Activated T-helper 1 cell treated with Interleukin-2 at 50 U/mL for 16 hours (primary cell): ENCODE results near the gene MAP3K21.

Experiments
- DNase-seq: peaks from one replicate; pipeline ENCODE4 v3.0.0-alpha.2; 2020; ENCODE audit warnings: low read depth

Gene MAP3K21

GRCh38 chr1:233327651-233328141 is at the start of gene MAP3K21:
MAP3K21 (plus strand) TSS chr1:233327724; CDS start chr1:233328029, 305 bp downstream.
- DNase-seq = peak; percentile 1

GRCh38 chr1:233278631-233279030 is 48.9 kb upstream of the MAP3K21 start:
- DNase-seq = no peak

GRCh38 chr1:233279971-233280370 is 47.6 kb upstream of the MAP3K21 start:
- DNase-seq = no peak

GRCh38 chr1:233281711-233282581 is 45.6 kb upstream of the MAP3K21 start:
- no peak for DNase-seq

GRCh38 chr1:233282582-233282886 is 45.0 kb upstream of the MAP3K21 start:
- no peak for DNase-seq

GRCh38 chr1:233289676-233290075 is 37.8 kb upstream of the MAP3K21 start:
- no peak for DNase-seq

GRCh38 chr1:233290396-233291034 is 37.0 kb upstream of the MAP3K21 start:
- no peak for DNase-seq

GRCh38 chr1:233293556-233294446 is 33.7 kb upstream of the MAP3K21 start:
- DNase-seq = no peak

GRCh38 chr1:233294913-233295236 is 32.6 kb upstream of the MAP3K21 start:
- DNase-seq = peak; percentile 25

- peak; percentile 47 for DNase-seq
These were observed 32.1 kb upstream of the MAP3K21 start, which contains the start of gene PCNX2 for GRCh38 chr1:233295237-233295974. PCNX2 (minus strand) TSS chr1:233295725; CDS start chr1:233295478, 247 bp downstream.

GRCh38 chr1:233295975-233296322 is 31.6 kb upstream of the MAP3K21 start:
- no peak for DNase-seq

- DNase-seq = no peak
These were observed 28.1 kb upstream of the MAP3K21 start for GRCh38 chr1:233299450-233299849.

GRCh38 chr1:233300326-233300725 is 27.2 kb upstream of the MAP3K21 start:
- DNase-seq = no peak

GRCh38 chr1:233304489-233305102 is 22.9 kb upstream of the MAP3K21 start:
- no peak for DNase-seq

- DNase-seq = no peak
These were observed 13.9 kb upstream of the MAP3K21 start for GRCh38 chr1:233313434-233314155.

GRCh38 chr1:233315718-233316301 is 11.7 kb upstream of the MAP3K21 start:
- no peak for DNase-seq

- no peak for DNase-seq
These were observed 11.1 kb upstream of the MAP3K21 start for GRCh38 chr1:233316473-233316872.

- no peak for DNase-seq
These were observed 8.3 kb upstream of the MAP3K21 start for GRCh38 chr1:233319272-233319671.

GRCh38 chr1:233320023-233320422 is 7.5 kb upstream of the MAP3K21 start:
- no peak for DNase-seq

GRCh38 chr1:233323718-233324117 is 3.8 kb upstream of the MAP3K21 start:
- DNase-seq = no peak
